Breast epithelium (tissue), 3 donors: ENCODE results near the gene CCIN.

Source experiments
- POLR2A ChIP-seq: fragments of 450-650 bp; IDR thresholded peaks from one replicate; pipeline ENCODE4 v1.6.1; 2016; ENCODE audit warnings: antibody characterized with exemption, mild to moderate bottlenecking, moderate library complexity
- TF ChIP-seq, protein P1 (sequence below), 3 donors: fragments of 450-650 bp; IDR thresholded peaks; one replicate each; pipeline ENCODE4 v1.5.1; 2016 to 2017; ENCODE audit warnings: antibody characterized with exemption in 3 of 3, mild to moderate bottlenecking in 3 of 3, moderate library complexity in 3 of 3

DNA sequence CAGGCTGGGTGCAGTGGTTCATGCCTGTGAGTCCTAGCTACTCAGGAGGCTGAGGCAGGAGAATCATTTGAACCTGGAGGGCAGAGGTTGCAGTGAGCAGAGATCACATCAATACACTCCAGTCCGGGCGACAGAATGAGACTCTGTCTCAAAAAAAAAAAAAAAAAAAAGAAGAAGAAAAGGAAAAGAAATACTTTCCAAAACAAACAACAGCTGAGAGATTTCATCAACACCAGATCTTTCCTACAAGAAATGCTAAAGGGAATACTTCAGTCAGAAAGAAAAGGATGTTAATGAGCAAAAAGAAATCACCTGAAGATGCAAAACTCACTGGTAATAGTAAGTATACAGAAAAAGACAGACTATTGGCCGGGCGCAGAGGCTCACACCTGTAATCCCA is 8.4 kb downstream of the CCIN start:
- TF ChIP-seq, protein P1, sequence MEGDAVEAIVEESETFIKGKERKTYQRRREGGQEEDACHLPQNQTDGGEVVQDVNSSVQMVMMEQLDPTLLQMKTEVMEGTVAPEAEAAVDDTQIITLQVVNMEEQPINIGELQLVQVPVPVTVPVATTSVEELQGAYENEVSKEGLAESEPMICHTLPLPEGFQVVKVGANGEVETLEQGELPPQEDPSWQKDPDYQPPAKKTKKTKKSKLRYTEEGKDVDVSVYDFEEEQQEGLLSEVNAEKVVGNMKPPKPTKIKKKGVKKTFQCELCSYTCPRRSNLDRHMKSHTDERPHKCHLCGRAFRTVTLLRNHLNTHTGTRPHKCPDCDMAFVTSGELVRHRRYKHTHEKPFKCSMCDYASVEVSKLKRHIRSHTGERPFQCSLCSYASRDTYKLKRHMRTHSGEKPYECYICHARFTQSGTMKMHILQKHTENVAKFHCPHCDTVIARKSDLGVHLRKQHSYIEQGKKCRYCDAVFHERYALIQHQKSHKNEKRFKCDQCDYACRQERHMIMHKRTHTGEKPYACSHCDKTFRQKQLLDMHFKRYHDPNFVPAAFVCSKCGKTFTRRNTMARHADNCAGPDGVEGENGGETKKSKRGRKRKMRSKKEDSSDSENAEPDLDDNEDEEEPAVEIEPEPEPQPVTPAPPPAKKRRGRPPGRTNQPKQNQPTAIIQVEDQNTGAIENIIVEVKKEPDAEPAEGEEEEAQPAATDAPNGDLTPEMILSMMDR (IDR thresholded peaks at IDR 0.05): no peak
- no peak for TF ChIP-seq POLR2A
